GM12878 (cell line): ENCODE measurements around the gene SPPL3. TPM values are rescaled to one million over a fixed set of nuclear protein-coding genes. Genes with fewer than 3 reads are reported as not detected.
"Not testable (repeated sequence)": the region's sequence is repeated elsewhere in the genome, so short reads cannot be mapped to it uniquely, and the experiment has no call there.

Experiments used
- ATAC-seq: fragments of 200-7000 bp; cut with Tn5 transposase; 3 replicates; pipeline ENCODE4 v1.9.1; 2020; ENCODE audit warnings: mild to moderate bottlenecking, moderate library complexity
- BruUV-seq: library from RNA; stranded (reverse); fragments of 400-500 nt; replicated peaks from 2 replicates; lab custom pipeline; 2021; lab: Mats Ljungman, UMichigan
- CTCF ChIA-PET: fragments of 300-600 bp; sonication (Branson Sonifier 250); formaldehyde crosslinking; extraction: SDS; loops from one replicate; lab custom pipeline; 2021; ENCODE audit warnings: inconsistent platforms; lab: Yijun Ruan, JAX
- POLR2A ChIA-PET: fragments of 350-600 bp; formaldehyde crosslinking; extraction: SDS; loops from one replicate; lab custom pipeline; 2021; ENCODE audit warnings: inconsistent platforms; lab: Charles Lee
- RAD21 ChIA-PET: fragments of 300-600 bp; sonication (Branson Sonifier 250); formaldehyde crosslinking; loops from one replicate; lab custom pipeline; 2023; ENCODE audit warnings: antibody characterized with exemption; ENCODE audit not compliant: unreplicated experiment; lab: Charles Lee
- SMC1A ChIA-PET: fragments of 300-600 bp; sonication (Branson Sonifier 250); formaldehyde crosslinking; loops from one replicate; lab custom pipeline; 2023; ENCODE audit not compliant: unreplicated experiment, uncharacterized antibody; lab: Charles Lee
- DNase-seq: peaks from one replicate; pipeline ENCODE4 v3.0.0-alpha.2; 2011; ENCODE audit warnings: low read depth, low spot score
- FAIRE-seq: peaks from 3 replicates; lab custom pipeline; 2011; peaks lifted over from hg19 to GRCh38; lab: Jason Lieb, UNC
- H2AFZ ChIP-seq: 2 replicates; pipeline ENCODE4 v1.6.0; 2011; ENCODE audit warnings: low read depth, low read length, control low read depth; ENCODE audit not compliant: control insufficient read depth
- H3K27ac ChIP-seq: 2 replicates; pipeline ENCODE4 v1.5.1; 2011; ENCODE audit warnings: control low read depth; ENCODE audit not compliant: control insufficient read depth, insufficient read depth
- H3K27me3 ChIP-seq, 2 experiments: replicated peaks in 1 of 2; 2 replicates each; pipeline versions ENCODE4 v1.6.0 to v1.6.1; 2011; ENCODE audit warnings: low read length in 1 of 2; ENCODE audit not compliant: control insufficient read depth in 2 of 2, insufficient read depth in 2 of 2
- H3K36me3 ChIP-seq, 2 experiments: 2 replicates each; pipeline ENCODE4 v1.5.1; 2011; ENCODE audit warnings: low read length in 1 of 2; ENCODE audit not compliant: control insufficient read depth in 2 of 2, insufficient read depth in 2 of 2
- H3K4me1 ChIP-seq: 2 replicates; pipeline ENCODE4 v1.6.1; 2011; ENCODE audit warnings: mild to moderate bottlenecking, low read length, moderate library complexity, mixed read lengths; ENCODE audit not compliant: control insufficient read depth, insufficient read depth
- H3K4me2 ChIP-seq: 2 replicates; pipeline ENCODE4 v1.6.0; 2011; ENCODE audit warnings: control low read depth; ENCODE audit not compliant: control insufficient read depth, insufficient read depth
- H3K4me3 ChIP-seq: fragments of 200-600 bp; sonication (generic); 2 replicates; pipeline ENCODE4 v1.5.1; 2016
- H3K79me2 ChIP-seq: 2 replicates; pipeline ENCODE4 v1.6.0; 2011; ENCODE audit warnings: low read length; ENCODE audit not compliant: control insufficient read depth, insufficient read depth
- H3K9ac ChIP-seq: 2 replicates; pipeline ENCODE4 v1.8.0; 2011; ENCODE audit warnings: low read length, control low read depth, mixed read lengths; ENCODE audit not compliant: control insufficient read depth, insufficient read depth
- H3K9me3 ChIP-seq: replicated peaks from 3 replicates; pipeline ENCODE4 v1.5.1; 2011; ENCODE audit warnings: mild to moderate bottlenecking, low read length; ENCODE audit not compliant: control insufficient read depth, insufficient read depth
- H4K20me1 ChIP-seq: 2 replicates; pipeline ENCODE4 v1.6.0; 2011; ENCODE audit not compliant: control insufficient read depth, insufficient read depth
- FOXM1 ChIP-seq: IDR thresholded peaks from 2 replicates; pipeline ENCODE4 v1.6.1; 2012; ENCODE audit warnings: low read depth, mild to moderate bottlenecking, inconsistent platforms, low read length, moderate library complexity
- NRF1 ChIP-seq: conservative IDR thresholded peaks from 2 replicates; pipeline ENCODE4 v1.6.1; 2011; ENCODE audit warnings: mild to moderate bottlenecking, low read depth, low read length, improper control_type of control experiment
- YY1 ChIP-seq: IDR thresholded peaks from 2 replicates; pipeline ENCODE4 v1.6.1; 2011; ENCODE audit warnings: low read depth, mild to moderate bottlenecking, low read length
- WGBS: methylation state at CpG from one replicate; pipeline ENCODE4 v1.1.6; 2016; ENCODE audit warnings: low lambda C conversion rate; ENCODE audit not compliant: insufficient replicate concordance, insufficient coverage; ENCODE audit errors: missing lambda C conversion rate; 5-methylcytosine and 5-hydroxymethylcytosine counted together
- in situ Hi-C: fragments of 300-500 bp; cut with MboI; formaldehyde crosslinking; loops from 9 replicates; pipeline ENCODE4 v1.14.3; 2018; ENCODE audit warnings: mixed read lengths
- intact Hi-C: fragments of 100-400 bp; cut with micrococcal nuclease; formaldehyde crosslinking; loops from one replicate; pipeline ENCODE4 v1.14.2; 2022; ENCODE audit not compliant: unreplicated experiment
- polyA plus RNA-seq, 11 experiments: library from polyadenylated mRNA; depleted of rRNA in 4 of 11; unstranded in 6 of 11; stranded (reverse) in 5 of 11; fragments of >200 nt; fragmentation: Nextera tagmentation in 4 of 11; fragmentation: Illumina TruSeq in 1 of 11; extraction: Ambion mirVana in 4 of 11; extraction: Trizol in 1 of 11; gene quantifications; 1 replicate in 1 of 11; 2 replicates in 10 of 11; pipeline versions ENCODE4 v1.2.1 to v1.2.3, GENCODE V29; 2011 to 2016; ENCODE audit warnings: inconsistent platforms in 2 of 11, missing spikeins in 2 of 11, low read depth in 1 of 11
- total RNA-seq, 4 experiments: library from RNA; depleted of rRNA in 3 of 4; stranded (reverse); fragments of >200 nt in 3 of 4; fragmentation: Illumina TruSeq in 1 of 4; extraction: Trizol in 1 of 4; gene quantifications; 2 replicates each; pipeline versions ENCODE4 v1.2.1 to v1.2.3, GENCODE V29; 2013 to 2021
- TF ChIP-seq, protein P1 (sequence below): fragments of 450-650 bp; IDR thresholded peaks from 2 replicates; pipeline ENCODE4 v1.6.1; 2017; ENCODE audit warnings: mild to moderate bottlenecking, moderate library complexity

Gene SPPL3
- total and polyA plus RNA-seq, 10 of the 15 experiments (the other 5 are each of a cell fraction or from before 2014, with no cell fraction given) = 4.3 to 45.5 (median 11.7) TPM

DNA sequence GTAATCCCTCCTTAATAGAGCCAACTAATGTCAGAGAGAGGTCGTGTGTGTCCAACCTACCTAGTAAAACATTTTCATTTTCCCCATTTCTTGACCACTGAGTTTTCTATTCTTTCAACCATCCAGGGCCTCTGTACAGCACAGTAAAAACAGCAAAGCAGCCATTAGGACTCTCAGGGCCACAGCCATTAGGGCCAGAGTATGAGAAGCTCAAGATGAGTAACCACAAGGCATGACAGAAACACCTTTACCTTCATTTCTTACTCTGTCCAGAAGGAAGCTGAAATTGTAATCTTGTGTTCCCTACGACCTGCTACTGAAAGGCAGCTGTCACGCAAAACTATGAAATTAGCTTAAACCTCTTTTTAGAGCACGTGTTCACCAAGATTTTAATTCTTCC, 2.3 kb downstream of the SPPL3 start (continued):
- TF ChIP-seq YY1 = peak; percentile 83
- TF ChIP-seq NRF1 = no peak
- no peak for TF ChIP-seq FOXM1
- TF ChIP-seq, protein P1, sequence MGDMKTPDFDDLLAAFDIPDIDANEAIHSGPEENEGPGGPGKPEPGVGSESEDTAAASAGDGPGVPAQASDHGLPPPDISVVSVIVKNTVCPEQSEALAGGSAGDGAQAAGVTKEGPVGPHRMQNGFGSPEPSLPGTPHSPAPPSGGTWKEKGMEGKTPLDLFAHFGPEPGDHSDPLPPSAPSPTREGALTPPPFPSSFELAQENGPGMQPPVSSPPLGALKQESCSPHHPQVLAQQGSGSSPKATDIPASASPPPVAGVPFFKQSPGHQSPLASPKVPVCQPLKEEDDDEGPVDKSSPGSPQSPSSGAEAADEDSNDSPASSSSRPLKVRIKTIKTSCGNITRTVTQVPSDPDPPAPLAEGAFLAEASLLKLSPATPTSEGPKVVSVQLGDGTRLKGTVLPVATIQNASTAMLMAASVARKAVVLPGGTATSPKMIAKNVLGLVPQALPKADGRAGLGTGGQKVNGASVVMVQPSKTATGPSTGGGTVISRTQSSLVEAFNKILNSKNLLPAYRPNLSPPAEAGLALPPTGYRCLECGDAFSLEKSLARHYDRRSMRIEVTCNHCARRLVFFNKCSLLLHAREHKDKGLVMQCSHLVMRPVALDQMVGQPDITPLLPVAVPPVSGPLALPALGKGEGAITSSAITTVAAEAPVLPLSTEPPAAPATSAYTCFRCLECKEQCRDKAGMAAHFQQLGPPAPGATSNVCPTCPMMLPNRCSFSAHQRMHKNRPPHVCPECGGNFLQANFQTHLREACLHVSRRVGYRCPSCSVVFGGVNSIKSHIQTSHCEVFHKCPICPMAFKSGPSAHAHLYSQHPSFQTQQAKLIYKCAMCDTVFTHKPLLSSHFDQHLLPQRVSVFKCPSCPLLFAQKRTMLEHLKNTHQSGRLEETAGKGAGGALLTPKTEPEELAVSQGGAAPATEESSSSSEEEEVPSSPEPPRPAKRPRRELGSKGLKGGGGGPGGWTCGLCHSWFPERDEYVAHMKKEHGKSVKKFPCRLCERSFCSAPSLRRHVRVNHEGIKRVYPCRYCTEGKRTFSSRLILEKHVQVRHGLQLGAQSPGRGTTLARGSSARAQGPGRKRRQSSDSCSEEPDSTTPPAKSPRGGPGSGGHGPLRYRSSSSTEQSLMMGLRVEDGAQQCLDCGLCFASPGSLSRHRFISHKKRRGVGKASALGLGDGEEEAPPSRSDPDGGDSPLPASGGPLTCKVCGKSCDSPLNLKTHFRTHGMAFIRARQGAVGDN = 0 out of 2 replicates have a peak, but pooled peaks have one; percentile 31
- TF ChIP-seq, all 136 proteins: peak for 6

DNA sequence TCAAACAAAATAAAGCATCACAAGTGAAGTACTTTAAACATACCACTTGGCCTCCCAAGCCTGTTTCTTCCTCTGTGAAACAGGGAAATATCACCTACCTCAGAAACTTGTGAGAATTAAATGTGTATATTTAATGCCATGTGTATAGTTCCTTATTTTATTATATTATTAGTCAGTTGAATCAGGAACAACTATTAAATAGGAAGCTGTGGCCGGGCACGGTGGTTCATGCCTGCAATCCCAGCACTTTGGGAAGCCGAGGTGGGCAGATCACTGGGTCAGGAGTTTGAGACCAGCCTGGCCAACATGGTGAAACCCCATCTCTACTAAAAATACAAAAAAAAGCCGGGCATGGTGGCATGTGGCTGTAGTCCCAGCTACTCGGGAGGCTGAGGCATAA, 3.1 kb downstream of the SPPL3 start:
- Histone ChIP-seq H3K79me2 (peaks cover 72% of the 10 kb centered on the region), H3K4me2 (0 out of 2 replicates have a peak overlapping the region, but pooled peaks have one; percentile 9)
- ATAC-seq, H3K9me3 ChIP-seq, H2AFZ ChIP-seq, FAIRE-seq, H3K27me3 ChIP-seq, H3K9ac ChIP-seq, H3K4me1 ChIP-seq, H3K36me3 ChIP-seq, DNase-seq, H4K20me1 ChIP-seq, in situ Hi-C loops, H3K4me3 ChIP-seq, H3K27ac ChIP-seq, BruUV-seq: not testable (repeated sequence)
- ChIA-PET SMC1A (interaction anchor here (0.7 to 5.3 kb wide), 10 partner anchors 9 to 71 kb away, joined by 3 to 38 read pairs (median 6); no protein-coding TSS in a partner anchor), POLR2A (interaction anchor here (0.7 to 1.5 kb wide), 5 partner anchors 10 to 257 kb away, joined by 3 to 14 read pairs (median 5); no protein-coding TSS in a partner anchor), CTCF (interaction anchor here (0.6 to 4.6 kb wide), 3 partner anchors 44 to 102 kb away, joined by 3 to 22 read pairs (median 3); no protein-coding TSS in a partner anchor), RAD21 (interaction anchor here (0.8 to 3.0 kb wide), 8 partner anchors 10 to 357 kb away, joined by 3 to 19 read pairs (median 5); no protein-coding TSS in a partner anchor)
- WGBS = 98% methylated on average over 5 of the region's 5 CpGs
- intact Hi-C loops = loop anchor here (5.0 kb wide), 3 partner anchors 49 to 319 kb away; partner anchors contain the start of gene POP5
